22Rv1 (cell line): ENCODE measurements around the gene DCT.

Experiments used
- ZFX ChIP-seq: fragments of 450-650 bp; IDR thresholded peaks from 2 replicates; pipeline ENCODE4 v1.6.1; 2017; ENCODE audit warnings: antibody characterized with exemption, borderline replicate concordance
- TF ChIP-seq, protein P1 (sequence below): fragments of 450-650 bp; IDR thresholded peaks from 2 replicates; pipeline ENCODE4 v1.5.1; 2017; ENCODE audit warnings: mild to moderate bottlenecking

DNA sequence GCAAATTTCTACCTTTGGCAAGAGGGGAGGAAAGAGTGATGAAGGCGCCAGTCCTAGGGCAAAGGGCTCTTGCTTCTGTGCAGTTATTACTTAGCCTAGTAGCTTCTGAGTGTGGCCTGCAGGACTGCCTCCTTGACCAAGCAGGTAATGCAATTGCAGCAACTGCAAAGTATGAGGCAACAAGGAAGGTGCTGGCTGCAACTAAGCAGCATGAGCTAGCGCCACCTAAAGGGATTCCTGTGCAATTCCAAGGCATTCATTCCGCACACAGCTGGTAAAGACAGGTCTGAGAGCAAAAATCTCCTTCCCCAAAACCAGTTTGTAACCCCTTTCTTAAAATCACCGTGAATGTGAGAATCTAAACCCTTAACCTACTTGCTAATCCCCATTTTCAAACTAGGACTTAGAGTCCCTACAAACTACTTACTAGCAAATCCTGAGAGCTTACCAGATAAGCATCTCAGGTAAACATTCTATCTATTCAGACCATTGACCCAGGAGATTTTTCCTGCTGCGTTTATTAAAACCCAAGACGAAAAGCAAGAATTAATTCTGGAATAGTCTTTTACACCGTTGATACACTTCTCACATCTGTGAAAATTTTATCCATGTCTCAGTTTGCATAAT, 62.9 kb downstream of the DCT start:
- TF ChIP-seq, protein P1, sequence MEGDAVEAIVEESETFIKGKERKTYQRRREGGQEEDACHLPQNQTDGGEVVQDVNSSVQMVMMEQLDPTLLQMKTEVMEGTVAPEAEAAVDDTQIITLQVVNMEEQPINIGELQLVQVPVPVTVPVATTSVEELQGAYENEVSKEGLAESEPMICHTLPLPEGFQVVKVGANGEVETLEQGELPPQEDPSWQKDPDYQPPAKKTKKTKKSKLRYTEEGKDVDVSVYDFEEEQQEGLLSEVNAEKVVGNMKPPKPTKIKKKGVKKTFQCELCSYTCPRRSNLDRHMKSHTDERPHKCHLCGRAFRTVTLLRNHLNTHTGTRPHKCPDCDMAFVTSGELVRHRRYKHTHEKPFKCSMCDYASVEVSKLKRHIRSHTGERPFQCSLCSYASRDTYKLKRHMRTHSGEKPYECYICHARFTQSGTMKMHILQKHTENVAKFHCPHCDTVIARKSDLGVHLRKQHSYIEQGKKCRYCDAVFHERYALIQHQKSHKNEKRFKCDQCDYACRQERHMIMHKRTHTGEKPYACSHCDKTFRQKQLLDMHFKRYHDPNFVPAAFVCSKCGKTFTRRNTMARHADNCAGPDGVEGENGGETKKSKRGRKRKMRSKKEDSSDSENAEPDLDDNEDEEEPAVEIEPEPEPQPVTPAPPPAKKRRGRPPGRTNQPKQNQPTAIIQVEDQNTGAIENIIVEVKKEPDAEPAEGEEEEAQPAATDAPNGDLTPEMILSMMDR = peak; percentile 95
- no peak for TF ChIP-seq ZFX
